Pancreas (tissue), 10 donors: Measurements from ENCODE around the gene LRRC75B. TPM values are rescaled to one million over a fixed set of nuclear protein-coding genes. Genes with fewer than 3 reads are reported as not detected.

Experiments
- ATAC-seq, 4 donors: fragments of 200-7000 bp; cut with Tn5 transposase; one replicate each; pipeline versions ENCODE4 v1.8.0 to v1.9.1; 2020; ENCODE audit warnings: mild to moderate bottlenecking in 4 of 4, moderate library complexity in 4 of 4
- DNase-seq, 6 donors: peaks; one replicate each; pipeline ENCODE4 v3.0.0-alpha.2; 2020
- FAIRE-seq: peaks from 2 replicates; lab custom pipeline; 2012; peaks lifted over from hg19 to GRCh38; lab: Jason Lieb, UNC
- H3K27ac ChIP-seq, 4 donors: fragments of 200-600 bp; sonication (generic); 1 replicate in 3 of 4; 2 replicates in 1 of 4; pipeline versions ENCODE4 v1.5.0 to v1.8.0; 2020
- H3K27me3 ChIP-seq, 4 donors: fragments of 200-600 bp; one replicate each; pipeline ENCODE4 v1.8.0; 2021
- H3K36me3 ChIP-seq, 3 donors: fragments of 200-600 bp; sonication (generic) in 1 of 3; one replicate each; pipeline versions ENCODE4 v1.5.0 to v1.8.0; 2020 to 2021
- H3K4me1 ChIP-seq, 3 donors: fragments of 200-600 bp; one replicate each; pipeline ENCODE4 v1.8.0; 2021
- H3K4me3 ChIP-seq, 4 donors: fragments of 200-600 bp; sonication (generic) in 2 of 4; one replicate each; pipeline versions ENCODE4 v1.5.0 to v1.8.0; 2020 to 2021
- H3K9me3 ChIP-seq, 4 donors: fragments of 200-600 bp; one replicate each; pipeline ENCODE4 v1.8.0; 2021
- WGBS, 2 donors: extraction: QIAGEN DNeasy Blood & Tissue Kit; methylation state at CpG; one replicate each; pipeline ENCODE4 v1.1.7; 2013; 5-methylcytosine and 5-hydroxymethylcytosine counted together
- intact Hi-C, 3 donors: fragments of 100-400 bp; cut with DNase I; formaldehyde crosslinking; loops; one replicate each; pipeline versions ENCODE4 v1.11.1 to v1.14.2; 2022
- polyA plus RNA-seq, 2 donors: library from polyadenylated mRNA; stranded (reverse); fragments of 200-250 nt; gene quantifications; one replicate each; pipeline ENCODE4 v1.2.3, GENCODE V29; 2013
- total RNA-seq, 6 donors: library from RNA; stranded (reverse); fragmentation: NEBNext Ultra II Directional in 4 of 6; extraction: Animal tissue kit (Norgen Biotek cat#: 25700) in 4 of 6; gene quantifications; one replicate each; pipeline versions ENCODE4 v1.2.1 to v1.2.4, GENCODE V29; 2021 to 2023
- TF ChIP-seq, protein P1 (sequence below), 4 donors: fragments of 200-600 bp; sonication (generic) in 3 of 4; IDR thresholded peaks; one replicate each; pipeline versions ENCODE4 v1.5.0 to v1.8.0; 2021; ENCODE audit warnings: antibody characterized with exemption in 4 of 4
- donor health status: healthy with polysubstance abuse.
- donor health status: DM: no; HTN: no; CAD: no; lungs with moderate emphysema.
- donor health status: DM: no; HTN: no; CAD: no.
- donor health status: control.
- donor health status: control.
- donor health status: Bipolar disorder and iron deficiency.
- donor health status: DM: yes; HTN: yes; CAD: no.
- donor health status: DM: no; HTN: no; CAD: no.
- donor health status: DM: no; HTN: no; CAD: no.
- donor health status: DM: yes; HTN: yes; CAD: no.

LRRC75B gene
- total and polyA plus RNA-seq, 8 donors = 8.3 to 106 (median 12.3) TPM

- Histone ChIP-seq H3K27me3 (no peaks in the 10 kb centered on the region), H3K9me3 (no peaks in the 10 kb centered on the region), H3K27ac (peak overlapping the region in 1 of 4 donors; percentile 5), H3K36me3 (peaks cover 0 to 11% (median 0%) of the 10 kb centered on the region in 3 donors), H3K4me1 (peaks cover 0 to 10% (median 2%) of the 10 kb centered on the region in 3 donors), H3K4me3 (no peak overlapping the region)
- ATAC-seq = peak in 3 of 4 donors; percentile 41 to 45 (median 45)
- 76 to 77% methylated on average over 8 of the region's 8 CpGs for WGBS, 2 donors
- TF ChIP-seq, protein P1, sequence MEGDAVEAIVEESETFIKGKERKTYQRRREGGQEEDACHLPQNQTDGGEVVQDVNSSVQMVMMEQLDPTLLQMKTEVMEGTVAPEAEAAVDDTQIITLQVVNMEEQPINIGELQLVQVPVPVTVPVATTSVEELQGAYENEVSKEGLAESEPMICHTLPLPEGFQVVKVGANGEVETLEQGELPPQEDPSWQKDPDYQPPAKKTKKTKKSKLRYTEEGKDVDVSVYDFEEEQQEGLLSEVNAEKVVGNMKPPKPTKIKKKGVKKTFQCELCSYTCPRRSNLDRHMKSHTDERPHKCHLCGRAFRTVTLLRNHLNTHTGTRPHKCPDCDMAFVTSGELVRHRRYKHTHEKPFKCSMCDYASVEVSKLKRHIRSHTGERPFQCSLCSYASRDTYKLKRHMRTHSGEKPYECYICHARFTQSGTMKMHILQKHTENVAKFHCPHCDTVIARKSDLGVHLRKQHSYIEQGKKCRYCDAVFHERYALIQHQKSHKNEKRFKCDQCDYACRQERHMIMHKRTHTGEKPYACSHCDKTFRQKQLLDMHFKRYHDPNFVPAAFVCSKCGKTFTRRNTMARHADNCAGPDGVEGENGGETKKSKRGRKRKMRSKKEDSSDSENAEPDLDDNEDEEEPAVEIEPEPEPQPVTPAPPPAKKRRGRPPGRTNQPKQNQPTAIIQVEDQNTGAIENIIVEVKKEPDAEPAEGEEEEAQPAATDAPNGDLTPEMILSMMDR (IDR thresholded peaks at IDR 0.05) = no peak
- DNase-seq = no peak
- intact Hi-C loops = no loop called here
- FAIRE-seq = no peak
These were observed 14.3 kb downstream of the LRRC75B start for GRCh38 chr22:24578355-24579257.

DNA sequence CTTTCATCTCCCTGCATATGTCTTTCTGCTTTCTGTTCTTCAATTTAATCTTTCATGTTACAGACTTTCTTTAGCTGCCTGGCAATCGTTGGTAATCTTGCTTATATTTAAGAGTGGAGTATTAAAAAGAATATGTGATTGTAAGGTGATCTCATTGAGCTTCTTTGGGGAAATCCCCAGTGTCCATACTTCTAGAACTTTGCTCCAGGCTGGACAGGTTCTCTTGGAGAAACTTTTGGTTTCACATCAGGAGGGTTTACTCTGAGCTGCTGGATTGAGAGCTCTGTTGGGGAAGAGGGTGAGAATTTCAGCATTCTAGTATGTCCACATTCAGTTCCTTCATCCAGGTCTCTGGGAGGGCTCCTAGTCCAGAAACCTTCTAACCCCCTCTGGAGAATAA is 16.1 kb downstream of the LRRC75B start:
- DNase-seq (no peak), ATAC-seq (peak in 2 of 4 donors; percentile 36 to 65), FAIRE-seq (no peak)
- Histone ChIP-seq H3K27ac (no peak overlapping the region), H3K4me3 (no peak overlapping the region), H3K9me3 (no peaks in the 10 kb centered on the region), H3K27me3 (no peaks in the 10 kb centered on the region), H3K36me3 (peaks cover 0 to 29% (median 5%) of the 10 kb centered on the region in 3 donors), H3K4me1 (peaks cover 0 to 6% (median 0%) of the 10 kb centered on the region in 3 donors)
- WGBS, 2 donors = 65 to 68% methylated on average over 1 of the region's 1 CpG
- intact Hi-C loops = no loop called here
- TF ChIP-seq, protein P1 (IDR thresholded peaks at IDR 0.05) = no peak

DNA sequence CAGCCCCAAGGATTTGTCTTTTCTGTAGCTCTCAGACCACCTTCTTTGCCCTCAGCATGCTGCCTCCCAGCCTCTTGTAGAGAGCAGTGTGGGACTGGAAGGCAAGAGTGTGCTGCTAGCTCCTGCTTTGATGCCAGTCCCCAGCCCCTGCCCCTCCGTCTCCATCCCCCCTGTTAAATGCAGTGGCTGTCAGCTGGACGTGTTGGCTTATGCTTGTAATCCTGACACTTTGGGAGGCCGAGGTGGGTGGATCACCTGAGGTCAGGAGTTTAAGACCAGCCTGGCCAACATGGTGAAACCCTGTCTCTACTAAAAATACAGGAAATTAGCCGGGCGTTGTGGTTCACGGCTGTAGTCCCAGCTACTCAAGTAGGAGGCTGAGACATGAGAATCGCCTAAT is 21.6 kb downstream of the LRRC75B start:
- TF ChIP-seq, protein P1 (IDR thresholded peaks at IDR 0.05) = no peak
- Histone ChIP-seq H3K36me3 (peaks cover 0 to 56% (median 19%) of the 10 kb centered on the region in 3 donors), H3K4me3 (no peak overlapping the region), H3K27me3 (no peaks in the 10 kb centered on the region), H3K9me3 (no peaks in the 10 kb centered on the region), H3K4me1 (no peaks in the 10 kb centered on the region), H3K27ac (no peak overlapping the region)
- DNase-seq = no peak
- no peak for FAIRE-seq
- no peak for ATAC-seq
- 93 to 95% methylated on average over 7 of the region's 7 CpGs for WGBS, 2 donors
- intact Hi-C loops = no loop called here

DNA sequence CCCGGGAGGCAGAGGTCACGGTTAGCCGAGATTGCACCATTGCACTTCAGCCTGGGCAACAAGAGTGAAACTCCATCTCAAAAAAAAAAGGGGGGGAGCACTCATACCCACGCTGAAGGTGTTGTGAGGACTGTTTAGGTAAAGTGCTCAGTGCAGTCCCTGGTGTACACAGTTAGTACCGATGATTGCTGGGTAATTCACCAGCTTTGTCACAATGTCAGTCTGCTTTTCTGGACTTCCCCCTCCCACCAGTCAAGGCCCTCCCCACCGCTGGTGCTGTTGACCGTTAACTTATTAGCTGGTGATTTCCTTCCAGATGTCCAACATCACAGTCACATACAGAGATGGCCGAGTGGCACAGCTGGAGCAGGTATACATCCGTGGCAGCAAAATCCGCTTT is 25.2 kb downstream of the LRRC75B start:
- Histone ChIP-seq H3K4me1 (no peaks in the 10 kb centered on the region), H3K36me3 (peaks cover 0 to 39% (median 19%) of the 10 kb centered on the region in 3 donors), H3K4me3 (no peak overlapping the region), H3K9me3 (no peaks in the 10 kb centered on the region), H3K27ac (no peak overlapping the region), H3K27me3 (no peaks in the 10 kb centered on the region)
- FAIRE-seq = no peak
- no peak for DNase-seq
- ATAC-seq = no peak
- intact Hi-C loops = no loop called here
- TF ChIP-seq, protein P1 (IDR thresholded peaks at IDR 0.05) = no peak
- 77 to 81% methylated on average over 10 of the region's 10 CpGs for WGBS, 2 donors
